ENCODE data around the gene DDX51. TPM values are rescaled to one million over a fixed set of nuclear protein-coding genes. Genes with fewer than 3 reads are reported as not detected.

The DDX51 gene, protein sequence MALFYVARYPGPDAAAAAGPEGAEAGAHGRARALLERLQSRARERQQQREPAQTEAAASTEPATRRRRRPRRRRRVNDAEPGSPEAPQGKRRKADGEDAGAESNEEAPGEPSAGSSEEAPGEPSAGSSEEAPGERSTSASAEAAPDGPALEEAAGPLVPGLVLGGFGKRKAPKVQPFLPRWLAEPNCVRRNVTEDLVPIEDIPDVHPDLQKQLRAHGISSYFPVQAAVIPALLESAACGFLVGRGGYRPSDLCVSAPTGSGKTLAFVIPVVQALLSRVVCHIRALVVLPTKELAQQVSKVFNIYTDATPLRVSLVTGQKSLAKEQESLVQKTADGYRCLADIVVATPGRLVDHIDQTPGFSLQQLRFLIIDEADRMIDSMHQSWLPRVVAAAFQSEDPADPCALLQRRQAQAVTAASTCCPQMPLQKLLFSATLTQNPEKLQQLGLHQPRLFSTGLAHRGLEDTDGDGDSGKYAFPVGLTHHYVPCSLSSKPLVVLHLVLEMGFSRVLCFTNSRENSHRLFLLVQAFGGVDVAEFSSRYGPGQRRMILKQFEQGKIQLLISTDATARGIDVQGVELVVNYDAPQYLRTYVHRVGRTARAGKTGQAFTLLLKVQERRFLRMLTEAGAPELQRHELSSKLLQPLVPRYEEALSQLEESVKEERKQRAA
- total RNA-seq (2014; rRNA removed; shearing (Covaris generic)): 4.7 and 5.6 TPM in 2 replicates

DNA sequence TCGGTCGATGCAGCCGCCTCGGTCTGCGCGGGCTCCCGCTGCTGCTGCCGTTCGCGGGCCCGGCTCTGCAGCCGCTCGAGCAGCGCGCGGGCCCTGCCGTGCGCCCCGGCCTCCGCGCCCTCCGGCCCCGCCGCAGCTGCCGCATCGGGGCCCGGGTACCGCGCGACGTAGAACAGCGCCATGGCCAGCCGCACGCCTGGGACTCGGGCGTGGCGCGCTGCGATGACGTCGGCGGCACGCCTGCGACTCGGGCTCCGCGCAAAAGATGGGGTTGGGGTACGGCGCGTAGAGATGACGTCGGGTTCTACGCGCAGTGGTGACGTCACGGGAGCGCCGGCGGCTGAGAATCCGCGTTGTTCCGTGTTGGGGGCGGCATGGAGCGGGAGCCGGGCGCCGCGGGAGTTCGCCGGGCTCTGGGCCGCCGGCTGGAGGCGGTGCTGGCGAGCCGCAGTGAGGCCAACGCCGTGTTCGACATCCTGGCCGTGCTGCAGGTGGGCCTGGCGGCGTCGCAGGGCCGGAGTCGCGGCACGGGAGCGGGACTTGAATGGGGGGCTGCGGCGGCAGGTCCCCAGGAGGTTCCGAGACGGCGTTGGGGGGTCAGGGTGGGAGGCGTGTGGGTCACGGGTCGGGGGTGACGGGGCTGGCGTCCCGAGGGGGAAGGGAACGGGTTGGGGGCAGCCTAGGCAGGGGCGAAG lies at the start of gene DDX51, which contains the start of gene NOC4L:
DDX51 (minus strand) TSS at position 205 of the 695 bp plus-strand sequence; CDS start at position 182, 23 bp downstream.
NOC4L (plus strand) TSS at position 343 of the 695 bp plus-strand sequence; CDS start at position 375, 32 bp downstream.
- DNase-seq (ENCODE audit: low spot score): peak; percentile 72

DNA sequence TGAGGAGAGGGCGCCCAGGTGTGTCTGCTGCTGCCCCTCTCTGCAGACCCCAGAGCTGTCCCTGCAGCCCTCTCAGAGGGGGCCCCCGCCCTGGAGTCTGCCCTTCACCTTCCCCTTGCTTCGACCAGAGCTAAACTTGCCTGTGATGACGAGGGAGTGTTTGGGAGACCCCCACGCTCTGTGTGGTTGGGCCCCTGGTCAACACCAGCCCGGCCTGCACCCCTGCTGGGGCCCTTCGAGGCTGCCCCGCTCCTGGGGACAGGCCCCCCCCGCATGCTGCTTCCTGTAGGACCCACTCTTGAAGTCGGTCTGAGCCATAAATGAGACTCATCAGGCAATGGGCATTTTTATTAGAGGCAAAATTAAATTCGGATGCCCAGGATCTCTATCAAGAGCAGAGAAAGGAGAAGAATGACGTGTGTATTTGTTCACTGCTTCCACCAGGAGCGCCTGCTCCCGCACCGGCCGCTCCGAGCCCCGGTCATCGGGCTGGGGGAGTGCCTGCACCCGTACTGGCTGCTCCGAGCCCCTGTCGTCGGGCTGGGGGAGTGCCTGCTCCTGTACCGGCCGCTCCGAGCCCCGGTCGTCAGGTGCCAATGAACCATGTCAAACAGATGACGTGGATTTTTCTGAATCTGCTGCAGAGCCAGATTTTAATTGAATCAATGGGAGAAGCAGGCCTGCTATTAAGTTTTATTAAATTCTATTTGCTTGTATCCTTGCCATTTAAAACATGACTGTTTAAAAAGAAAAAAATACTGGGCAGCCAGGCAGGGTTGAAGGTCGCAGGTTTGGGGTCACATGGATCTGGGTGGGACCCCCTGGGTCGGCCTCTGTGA lies 47.8 kb upstream of the DDX51 start:
- DNase-seq (ENCODE audit: low spot score): no peak

DNA sequence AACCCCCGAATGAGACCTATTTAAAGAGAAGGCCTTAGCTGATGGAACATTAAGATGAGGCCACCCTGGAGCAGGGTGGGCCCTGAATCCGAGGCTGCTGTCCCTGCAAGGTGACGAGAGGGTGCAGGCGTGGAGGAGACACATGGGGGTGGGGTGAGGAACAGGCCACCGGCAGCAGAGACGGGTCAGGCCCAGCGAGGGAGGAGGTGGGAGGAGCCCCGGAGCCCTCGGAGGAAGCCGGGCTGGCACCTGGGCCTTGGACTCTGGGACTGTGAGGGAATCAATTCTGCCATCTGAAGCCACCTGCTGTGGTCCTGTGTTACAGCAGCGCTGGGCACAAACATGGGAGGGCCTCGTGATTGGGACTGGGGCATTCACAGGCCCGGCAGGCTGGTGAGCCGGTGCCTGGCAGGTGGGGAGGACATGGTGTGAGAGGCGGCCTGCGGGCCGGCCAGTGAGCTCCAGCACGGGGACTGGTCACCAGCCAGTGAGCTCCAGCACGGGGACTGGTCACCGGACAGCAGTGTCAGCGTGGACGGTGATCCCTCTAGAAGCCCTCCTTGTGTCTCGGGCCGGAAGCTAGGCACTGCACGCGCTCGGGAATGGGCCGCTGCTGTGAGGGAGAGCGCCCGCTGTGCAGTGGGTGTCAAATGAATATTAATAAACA lies 46.8 kb upstream of the DDX51 start:
- DNase-seq (ENCODE audit: low spot score): no peak

DNA sequence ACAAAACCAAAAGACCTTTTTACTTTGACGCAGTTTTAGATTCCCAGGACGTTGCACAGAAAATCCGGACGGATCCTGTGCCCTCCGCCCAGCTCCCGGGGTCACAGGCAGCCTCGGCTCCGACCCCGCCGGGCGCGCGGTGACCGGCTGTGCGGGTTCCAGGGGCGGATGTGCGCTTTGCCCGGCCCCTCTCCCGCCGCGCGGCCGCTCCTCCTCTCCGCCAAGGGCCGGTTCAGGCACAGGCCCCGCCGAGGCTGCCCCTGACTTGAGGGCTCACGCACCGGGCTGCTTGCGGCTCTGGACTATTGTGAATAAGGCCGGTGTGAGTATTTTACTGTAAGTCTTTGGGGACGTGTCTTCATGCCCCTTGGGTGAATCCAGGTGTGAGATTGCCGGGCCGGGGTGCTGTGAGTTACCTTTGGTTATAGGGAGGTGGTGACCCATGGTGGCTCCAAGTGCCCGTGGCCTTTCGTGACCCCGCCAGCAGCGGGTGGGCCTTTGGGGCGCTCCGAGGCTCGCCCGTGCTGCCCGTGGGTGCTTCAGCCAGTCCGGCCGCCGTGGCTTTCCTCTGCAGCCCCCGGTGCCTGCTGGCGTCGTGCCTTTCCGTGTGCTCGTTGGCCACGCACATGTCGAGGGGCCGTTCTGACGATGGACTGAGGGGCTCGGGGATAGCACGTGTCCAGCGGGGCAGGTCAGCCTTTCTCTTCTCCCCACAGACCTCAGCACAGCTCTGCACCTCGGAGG lies 46.1 kb upstream of the DDX51 start:
- no peak for DNase-seq (ENCODE audit: low spot score)

DNA sequence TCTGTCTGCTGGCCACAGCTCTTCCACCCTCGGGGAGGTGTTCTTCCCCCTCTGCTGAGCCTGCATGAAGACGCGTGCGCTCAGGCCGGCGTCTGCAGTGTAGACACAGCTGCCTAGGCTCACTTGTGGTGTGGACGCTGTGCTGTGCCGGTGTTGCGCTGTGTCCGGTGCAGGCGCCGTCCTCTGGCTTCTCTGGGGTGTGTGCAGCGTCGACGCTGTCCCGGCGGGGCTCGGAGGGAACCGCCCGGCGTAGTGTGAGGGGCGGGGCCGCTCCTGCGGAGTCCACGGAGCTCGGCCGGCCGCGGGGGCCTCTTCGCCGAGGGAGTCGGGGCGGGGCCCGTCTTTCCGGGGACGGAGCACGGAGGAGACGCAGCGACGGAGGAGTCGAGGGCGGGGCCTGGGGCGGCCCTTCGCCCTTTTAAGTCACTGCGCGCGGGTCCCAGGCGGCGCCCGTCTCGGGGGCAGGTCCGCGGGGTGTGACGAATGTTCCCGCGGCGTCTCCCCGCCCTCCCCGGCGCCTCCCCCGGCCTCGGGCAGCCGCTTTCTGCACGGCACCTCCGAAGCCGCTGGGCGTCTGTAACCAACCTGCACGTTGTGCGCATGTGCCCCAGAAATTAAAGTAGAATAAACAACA lies 45.4 kb upstream of the DDX51 start:
- peak; percentile 71 for DNase-seq (ENCODE audit: low spot score)

DNA sequence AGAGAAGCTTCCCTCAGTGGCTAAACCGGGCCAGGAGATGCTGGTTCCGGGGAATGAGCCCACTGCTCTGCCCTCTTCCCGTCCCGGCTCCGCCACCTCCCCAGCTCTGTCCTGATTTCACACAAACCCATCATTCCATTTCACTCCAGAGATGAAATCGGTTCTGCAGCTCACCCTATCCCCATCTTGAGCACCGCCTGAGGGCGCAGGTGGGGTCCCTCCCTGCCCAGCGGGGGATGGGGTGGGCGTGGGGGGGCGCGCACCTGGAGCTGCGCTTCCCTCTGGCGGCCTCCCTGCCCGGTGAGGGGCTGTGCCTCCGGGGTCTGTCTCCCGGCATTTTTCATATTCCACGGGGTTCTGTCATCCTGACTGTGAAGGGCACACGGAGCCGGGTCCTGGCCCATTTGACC lies 44.8 kb upstream of the DDX51 start:
- no peak for DNase-seq (ENCODE audit: low spot score)

DNA sequence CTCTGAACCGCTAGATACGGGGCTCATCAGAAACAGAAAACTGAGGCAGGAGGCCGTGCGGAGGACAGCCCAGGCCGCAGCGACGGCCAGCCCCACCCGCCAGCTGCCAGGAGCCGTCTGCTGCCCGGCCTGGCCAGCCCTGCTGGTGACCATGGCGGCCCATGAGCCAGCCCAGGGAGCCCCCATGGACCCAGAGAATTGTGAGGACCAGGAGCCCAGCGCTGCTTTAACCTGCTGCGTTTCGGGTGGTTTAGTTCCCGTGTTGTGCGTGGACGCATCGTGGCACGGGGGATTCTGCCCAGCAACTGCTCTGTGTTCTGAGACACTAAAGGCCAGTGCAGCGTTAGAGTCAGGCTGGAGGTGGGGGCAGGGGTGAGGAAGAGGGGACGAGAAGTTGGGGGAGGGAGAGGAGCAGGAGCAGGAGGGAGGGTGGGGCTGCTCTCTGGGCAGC lies 44.4 kb upstream of the DDX51 start:
- no peak for DNase-seq (ENCODE audit: low spot score)

DNA sequence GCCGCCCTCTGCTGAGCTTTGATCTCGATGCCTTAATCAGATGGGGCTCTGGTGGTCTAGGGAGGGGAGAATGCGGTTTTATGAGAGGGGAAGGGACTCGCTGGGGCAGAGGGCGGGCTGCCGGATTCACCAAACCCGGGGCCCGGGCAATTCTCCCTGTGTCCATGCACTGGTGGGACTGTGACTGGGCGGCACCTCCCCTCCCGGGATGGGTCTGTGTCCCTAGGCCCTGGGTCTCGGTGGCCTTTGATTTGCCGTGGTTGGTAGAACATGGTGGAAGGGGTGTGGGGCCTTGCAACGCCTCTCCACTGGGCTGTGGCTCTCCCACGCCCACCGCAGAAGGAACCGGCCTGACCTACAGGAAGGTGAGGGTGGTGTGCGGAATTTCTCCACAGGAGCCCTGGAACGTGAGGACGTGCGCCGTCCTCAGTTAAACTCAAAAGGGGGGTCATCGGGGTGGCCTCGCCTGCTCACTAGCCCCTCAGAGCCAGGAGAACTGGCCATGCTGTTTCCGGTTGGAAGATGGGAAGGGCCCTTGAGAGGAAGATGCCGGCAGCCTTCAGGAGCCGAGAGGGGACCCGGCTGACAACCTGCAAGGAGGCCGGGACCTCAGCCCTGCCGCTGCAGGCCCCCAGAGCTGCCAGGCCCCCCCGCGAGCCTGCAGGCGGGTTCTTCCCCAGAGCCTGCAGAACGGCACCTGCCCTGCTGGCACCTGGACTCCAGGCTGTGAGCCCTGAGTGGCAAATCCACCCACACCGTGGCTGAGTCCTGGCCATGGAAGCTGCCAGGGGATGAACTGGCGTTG lies 43.7 kb upstream of the DDX51 start:
- no peak for DNase-seq (ENCODE audit: low spot score)

DNA sequence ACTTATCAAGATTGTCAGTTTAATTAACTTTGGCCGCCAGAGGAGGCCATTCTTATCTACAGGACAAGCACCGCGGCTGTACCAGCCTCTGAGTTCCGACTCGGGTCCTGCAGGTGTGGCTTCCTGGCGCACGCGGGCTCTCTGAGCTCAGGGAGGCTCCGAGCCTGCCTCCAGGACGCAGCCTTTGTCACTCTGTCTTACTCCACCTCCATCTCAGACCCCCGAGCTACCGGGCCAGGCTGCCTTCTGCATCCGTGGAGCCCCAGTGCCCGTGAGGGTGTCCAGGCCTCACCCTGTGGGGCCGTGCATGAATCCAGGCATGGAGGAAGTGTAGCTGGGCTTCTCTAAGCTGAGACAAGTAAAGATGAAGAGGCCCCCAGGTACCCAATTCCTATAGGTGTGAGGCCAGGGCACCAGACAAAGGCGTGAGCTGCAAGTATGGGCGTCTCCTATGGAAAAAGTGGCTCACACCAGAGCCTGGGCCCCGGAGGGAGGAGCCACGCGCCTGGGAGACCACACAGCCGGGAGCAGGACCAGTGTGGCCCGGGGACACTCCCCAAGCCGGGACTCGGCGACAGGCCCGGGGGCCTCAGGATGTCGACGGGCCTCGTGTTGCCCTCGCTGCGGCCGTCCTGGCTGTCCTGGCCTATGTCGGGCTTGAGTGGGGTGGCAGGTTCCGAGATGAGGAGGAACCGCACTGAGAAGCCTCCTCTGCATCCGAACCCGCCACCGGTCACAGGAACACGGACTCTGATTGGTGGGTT lies 42.9 kb upstream of the DDX51 start:
- DNase-seq (ENCODE audit: low spot score): no peak

DNA sequence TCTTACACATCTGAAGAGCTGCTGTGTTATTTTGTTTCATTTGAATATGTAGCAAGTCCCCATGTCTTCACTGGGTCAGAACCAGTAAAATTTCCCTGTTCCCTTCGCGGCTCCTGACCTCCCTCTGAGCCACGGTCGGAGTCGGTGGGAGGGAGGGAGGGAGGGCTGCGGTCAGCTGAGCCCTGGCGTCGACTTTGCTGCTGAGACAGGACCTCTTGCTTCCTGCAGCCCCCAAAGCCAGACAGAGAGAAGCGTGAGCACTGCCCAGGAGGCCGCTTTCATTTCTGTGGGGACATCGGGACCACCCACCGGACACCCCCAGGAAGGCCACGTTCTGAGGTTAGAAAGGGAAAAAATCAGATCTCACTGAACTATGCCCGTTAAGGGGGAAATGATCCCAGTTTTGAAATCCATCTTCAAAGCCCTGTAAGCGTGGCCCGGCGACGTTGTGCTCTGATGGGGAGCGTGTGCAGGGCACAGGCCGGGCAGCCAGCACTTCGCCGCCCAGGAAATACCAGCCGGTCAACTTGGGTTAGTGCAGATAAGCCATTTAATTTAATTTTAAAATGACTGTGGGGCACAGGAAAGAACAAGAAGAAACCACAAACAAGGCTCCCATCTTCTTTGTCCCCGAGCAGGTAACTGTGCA lies 42.2 kb upstream of the DDX51 start:
- no peak for DNase-seq (ENCODE audit: low spot score)

DNA sequence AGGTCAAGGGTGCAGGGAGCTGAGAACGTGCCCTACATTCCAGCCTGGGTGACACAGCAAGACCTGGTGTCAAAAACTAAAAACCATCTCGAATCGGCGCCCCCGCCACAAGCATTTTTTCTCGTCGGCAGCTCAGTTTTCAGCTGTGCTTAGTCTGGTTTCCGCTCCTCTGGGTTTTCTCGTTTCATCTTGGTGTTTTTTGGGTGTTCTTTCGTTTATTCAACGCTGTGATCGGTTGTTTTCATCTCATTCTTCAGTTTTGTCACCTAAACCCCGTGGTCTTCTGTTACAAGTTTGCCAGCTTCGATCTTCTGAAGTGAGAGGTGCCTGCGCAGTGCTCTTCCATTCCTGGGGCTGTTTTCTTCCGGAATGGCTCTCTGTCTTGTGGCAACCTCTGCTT lies 41.6 kb upstream of the DDX51 start:
- no peak for DNase-seq (ENCODE audit: low spot score)

DNA sequence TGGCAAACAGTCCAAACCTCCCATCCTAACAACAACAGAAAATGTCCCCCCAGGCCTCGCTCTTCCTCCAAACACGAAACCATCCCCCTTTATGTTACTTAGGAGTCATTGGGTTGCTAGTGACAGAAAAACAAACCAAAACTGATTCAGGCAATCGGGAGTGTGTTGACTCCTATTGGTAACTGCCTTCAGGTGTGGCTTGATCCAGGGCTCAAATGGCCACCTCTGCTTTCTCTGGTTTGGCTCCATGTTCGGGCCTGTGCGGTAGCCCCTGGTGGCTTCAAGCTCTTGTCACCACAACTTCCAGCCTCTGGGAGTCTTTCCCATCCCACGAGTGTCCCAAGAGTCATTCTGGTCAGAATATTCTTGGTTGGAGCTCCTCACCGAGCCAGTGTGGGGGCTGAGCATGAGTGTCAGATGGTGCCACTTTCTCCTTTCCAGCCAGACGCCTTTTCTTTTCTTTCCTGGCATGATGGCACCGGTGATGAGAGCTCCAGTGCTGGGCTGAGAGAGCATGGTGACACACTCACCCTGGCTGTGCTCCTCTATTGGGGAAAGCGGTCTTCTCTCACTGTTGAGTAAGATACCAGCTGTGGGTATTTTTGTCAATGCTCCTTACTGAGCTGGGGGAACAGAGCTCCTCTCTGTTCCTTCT lies 38.7 kb upstream of the DDX51 start:
- no peak for DNase-seq (ENCODE audit: low spot score)

DNA sequence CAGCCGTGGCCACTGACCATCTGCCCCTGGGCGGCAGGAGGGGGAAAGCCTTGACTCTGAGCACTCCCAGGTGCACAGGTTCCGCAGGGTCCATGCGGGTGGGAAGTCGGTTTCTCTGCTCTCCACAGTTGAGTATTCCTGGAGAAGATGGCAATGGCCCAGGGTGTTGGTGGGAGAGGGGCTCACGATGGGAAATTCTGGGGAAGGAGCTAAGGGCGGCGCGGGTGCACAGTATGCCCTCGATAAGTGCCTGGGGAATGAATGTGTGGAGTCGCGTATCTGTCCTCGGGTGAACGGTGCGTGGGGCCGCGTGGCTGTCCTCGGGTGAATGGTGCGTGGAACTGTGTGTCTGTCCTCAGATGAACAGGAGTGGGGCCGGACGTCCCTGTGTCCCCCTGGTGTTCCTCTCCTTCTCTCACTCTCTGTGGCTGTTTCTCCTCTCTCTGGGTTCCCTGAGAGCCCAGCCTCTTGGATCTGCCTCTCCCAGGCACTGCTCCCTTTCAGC lies 38.1 kb upstream of the DDX51 start:
- no peak for DNase-seq (ENCODE audit: low spot score)

DNA sequence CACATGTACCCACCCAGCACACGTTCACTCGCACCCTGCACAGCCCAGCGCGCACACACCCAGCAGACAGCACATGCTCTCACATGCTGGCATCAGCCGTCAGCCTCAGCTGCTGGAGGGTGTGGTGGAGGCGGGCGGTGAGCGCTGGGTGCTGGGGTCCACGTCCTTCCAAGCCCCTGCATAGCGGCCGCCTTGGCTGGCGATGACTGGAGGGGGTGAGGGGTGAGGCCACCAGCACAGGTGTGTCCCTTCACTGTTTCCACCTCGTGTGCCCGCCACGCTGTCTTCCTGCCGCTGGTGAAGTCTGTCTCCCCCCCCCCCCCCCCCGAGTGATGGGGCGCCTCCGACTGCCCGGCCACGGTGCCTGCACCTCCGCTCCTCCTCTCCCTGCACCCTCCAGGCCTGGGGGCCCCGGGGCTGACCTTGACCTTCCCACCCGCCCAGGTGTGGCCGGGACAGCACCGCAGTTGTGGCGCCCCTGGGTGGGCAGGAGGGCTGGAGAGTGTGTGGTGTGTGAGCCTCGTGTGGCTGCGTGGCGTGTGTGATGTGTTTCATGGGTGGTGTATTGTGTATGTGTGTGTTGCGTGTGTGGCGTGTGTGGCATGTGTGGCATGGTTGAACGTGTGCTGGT lies 37.6 kb upstream of the DDX51 start:
- DNase-seq (ENCODE audit: low spot score): no peak

DNA sequence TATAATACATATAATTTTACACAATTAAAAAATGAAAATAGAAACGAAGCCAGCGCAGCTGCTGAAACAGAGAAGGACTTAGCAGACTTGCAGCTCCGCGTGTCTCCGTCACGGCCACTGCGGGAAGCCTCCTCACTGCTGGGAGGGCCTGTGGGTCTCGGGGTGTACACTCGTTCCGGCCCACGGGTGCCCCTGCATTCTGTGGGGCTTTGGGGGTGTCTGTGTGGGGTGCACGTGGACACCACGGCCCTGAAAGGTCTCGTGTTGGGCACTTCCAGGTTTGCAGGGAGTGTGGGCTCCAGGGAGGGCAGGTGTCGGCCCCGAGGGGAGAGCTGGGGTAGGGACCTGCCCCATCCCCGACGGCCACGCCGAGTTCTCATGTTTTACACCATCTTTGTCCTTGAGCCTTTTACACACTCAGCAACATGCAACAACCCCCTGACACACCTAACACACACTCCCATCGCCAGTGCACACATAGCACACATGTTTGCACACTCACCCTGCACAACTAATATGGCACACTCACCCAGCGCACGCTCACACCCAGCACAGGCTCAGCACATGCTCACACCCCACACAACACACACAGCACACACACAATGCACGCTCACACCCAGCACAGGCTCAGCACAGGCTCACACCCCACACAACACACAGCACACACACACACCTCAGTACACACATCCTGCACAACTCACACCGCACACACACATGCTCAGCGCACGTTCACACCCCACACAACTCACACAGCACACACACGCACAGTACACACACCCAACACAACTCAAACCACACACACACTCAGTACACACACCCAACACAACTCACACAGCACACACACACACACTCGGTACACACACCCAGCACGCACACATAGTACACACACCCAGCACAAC lies 36.8 kb upstream of the DDX51 start:
- DNase-seq (ENCODE audit: low spot score): no peak

All from A172 (cell line).